ENCODE measurements around the gene BARX2. TPM values are rescaled to one million over a fixed set of nuclear protein-coding genes. Genes with fewer than 3 reads are reported as not detected.

BARX2 gene
- total RNA-seq, 1 donor from 2014 or later, result 6.0 TPM

GRCh38 chr11:129374081-129374992, 1.3 kb upstream of the BARX2 start:
- DNase-seq (ENCODE audit: low spot score), result no peak

- DNase-seq (ENCODE audit: low spot score), result no peak
Measured at GRCh38 chr11:129374993-129375750, 476 bp upstream of the BARX2 start.

GRCh38 chr11:129376658-129377341, 1.2 kb downstream of the BARX2 start:
- no peak for DNase-seq (ENCODE audit: low spot score)

- no peak for DNase-seq (ENCODE audit: low spot score)
Measured at GRCh38 chr11:129377739-129378138, 2.1 kb downstream of the BARX2 start.

- no peak for DNase-seq (ENCODE audit: low spot score)
Measured at GRCh38 chr11:129380413-129380812, 4.8 kb downstream of the BARX2 start.

- no peak for DNase-seq (ENCODE audit: low spot score)
Measured at GRCh38 chr11:129382583-129382982, 6.9 kb downstream of the BARX2 start.

GRCh38 chr11:129383060-129383459, 7.4 kb downstream of the BARX2 start:
- no peak for DNase-seq (ENCODE audit: low spot score)

- DNase-seq (ENCODE audit: low spot score), result no peak
Measured at GRCh38 chr11:129383502-129383901, 7.9 kb downstream of the BARX2 start.

- no peak for DNase-seq (ENCODE audit: low spot score)
Measured at GRCh38 chr11:129384415-129384814, 8.8 kb downstream of the BARX2 start.

- no peak for DNase-seq (ENCODE audit: low spot score)
Measured at GRCh38 chr11:129385801-129386200, 10.2 kb downstream of the BARX2 start.

- peak; percentile 84 for DNase-seq (ENCODE audit: low spot score)
Measured at GRCh38 chr11:129386795-129387397, 11.2 kb downstream of the BARX2 start.

- DNase-seq (ENCODE audit: low spot score), result no peak
Measured at GRCh38 chr11:129387434-129387833, 11.8 kb downstream of the BARX2 start.

- no peak for DNase-seq (ENCODE audit: low spot score)
Measured at GRCh38 chr11:129388824-129389223, 13.2 kb downstream of the BARX2 start.

- DNase-seq (ENCODE audit: low spot score), result no peak
Measured at GRCh38 chr11:129390303-129390821, 14.7 kb downstream of the BARX2 start.

GRCh38 chr11:129391360-129391759, 15.7 kb downstream of the BARX2 start:
- DNase-seq (ENCODE audit: low spot score), result peak; percentile 83

- DNase-seq (ENCODE audit: low spot score), result no peak
Measured at GRCh38 chr11:129391821-129392220, 16.2 kb downstream of the BARX2 start.

GRCh38 chr11:129392995-129393394, 17.3 kb downstream of the BARX2 start:
- DNase-seq (ENCODE audit: low spot score), result no peak

- DNase-seq (ENCODE audit: low spot score), result no peak
Measured at GRCh38 chr11:129394709-129395108, 19.1 kb downstream of the BARX2 start.

GRCh38 chr11:129395432-129395831, 19.8 kb downstream of the BARX2 start:
- peak; percentile 60 for DNase-seq (ENCODE audit: low spot score)

GRCh38 chr11:129395883-129396282, 20.2 kb downstream of the BARX2 start:
- DNase-seq (ENCODE audit: low spot score), result no peak

GRCh38 chr11:129396454-129396853, 20.8 kb downstream of the BARX2 start:
- peak; percentile 70 for DNase-seq (ENCODE audit: low spot score)

All from umbilical cord (tissue), 2 donors.